Embryonic facial prominence (tissue), 1 donor: ENCODE data around the gene SLC19A1.

Experiments
- DNase-seq: peaks from one replicate; pipeline ENCODE4 v3.0.0-alpha.2; 2016; ENCODE audit errors: extremely low spot score

SLC19A1 gene

DNA sequence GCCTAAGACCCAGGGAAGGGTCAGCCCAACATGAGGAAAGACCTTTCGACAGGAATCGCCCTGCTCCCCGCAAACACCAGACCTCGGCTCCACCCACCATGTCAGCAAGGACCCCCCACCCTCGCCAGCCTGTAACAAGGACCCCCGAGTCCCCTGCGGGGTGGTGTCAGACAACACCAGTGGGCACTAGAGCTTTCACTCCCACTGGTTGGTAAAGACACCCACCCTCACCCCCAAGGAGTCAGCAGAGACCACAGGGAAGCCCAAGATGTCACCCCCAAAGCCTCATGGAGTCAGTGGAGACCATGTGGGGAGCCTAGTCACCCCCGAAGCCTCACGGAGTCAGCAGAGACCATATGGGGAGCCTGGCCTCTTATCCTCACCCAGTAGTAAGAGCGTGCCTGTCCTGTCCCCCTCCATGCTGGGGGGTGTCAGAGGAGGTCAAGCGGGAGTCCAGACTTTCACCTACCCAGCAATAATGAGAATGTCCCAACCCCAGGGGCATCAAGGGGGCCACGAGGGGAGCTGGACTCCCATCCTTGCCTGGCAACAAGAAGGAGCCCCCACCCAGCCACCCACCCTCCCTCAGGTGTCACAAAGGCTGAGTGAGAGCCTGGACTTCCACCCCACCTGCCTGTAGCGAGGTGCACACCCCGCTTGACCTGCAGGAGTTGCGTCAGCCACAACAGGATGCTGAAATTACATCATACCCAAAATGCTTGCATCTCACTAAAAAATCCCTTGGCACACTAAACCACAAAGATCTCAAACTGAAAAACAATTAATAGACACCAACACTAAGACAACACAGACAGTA lies 24.8 kb downstream of the SLC19A1 start:
- DNase-seq, result no peak

GRCh38 chr21:45516671-45517151 lies 25.5 kb downstream of the SLC19A1 start:
- DNase-seq, result no peak

- no peak for DNase-seq
Measured at GRCh38 chr21:45516071-45516670, 26.1 kb downstream of the SLC19A1 start.

GRCh38 chr21:45515241-45516061 lies 26.8 kb downstream of the SLC19A1 start:
- no peak for DNase-seq

DNA sequence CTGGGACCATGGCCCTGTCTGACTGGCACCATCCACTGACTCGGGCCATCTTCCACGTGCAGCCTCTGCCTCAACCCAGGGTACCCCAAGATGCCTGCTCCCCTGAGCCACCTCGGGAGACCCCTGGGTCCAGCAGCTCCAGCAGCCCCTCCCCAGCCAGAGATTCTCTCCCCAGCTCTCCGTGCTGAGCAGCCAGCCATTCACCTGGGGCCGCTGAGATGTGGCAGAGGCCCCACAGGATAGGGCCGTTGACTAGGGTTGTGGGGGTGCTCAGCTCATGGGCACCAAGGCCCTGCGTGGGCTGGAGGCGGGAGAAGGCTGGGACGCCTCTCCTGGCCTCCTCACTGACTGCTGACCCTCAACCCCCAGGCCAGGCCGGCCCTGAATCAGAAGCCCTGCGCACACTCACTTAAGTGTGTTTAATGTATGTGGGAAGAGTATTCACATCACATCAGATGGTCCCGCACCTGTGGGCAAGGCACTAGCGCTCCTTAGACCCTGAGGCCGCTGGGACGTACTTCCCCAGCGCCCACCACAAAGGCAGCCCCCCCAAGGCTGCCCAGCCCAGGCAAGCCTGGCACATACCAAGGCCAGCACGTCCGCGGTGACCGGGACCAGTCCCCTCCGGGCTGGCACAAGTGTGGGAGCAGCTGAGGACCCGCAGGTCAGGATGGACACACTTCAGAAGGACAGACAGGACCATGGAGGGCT lies 27.8 kb downstream of the SLC19A1 start:
- DNase-seq, result no peak

- no peak for DNase-seq
Measured at GRCh38 chr21:45513741-45514310, 28.4 kb downstream of the SLC19A1 start.

DNA sequence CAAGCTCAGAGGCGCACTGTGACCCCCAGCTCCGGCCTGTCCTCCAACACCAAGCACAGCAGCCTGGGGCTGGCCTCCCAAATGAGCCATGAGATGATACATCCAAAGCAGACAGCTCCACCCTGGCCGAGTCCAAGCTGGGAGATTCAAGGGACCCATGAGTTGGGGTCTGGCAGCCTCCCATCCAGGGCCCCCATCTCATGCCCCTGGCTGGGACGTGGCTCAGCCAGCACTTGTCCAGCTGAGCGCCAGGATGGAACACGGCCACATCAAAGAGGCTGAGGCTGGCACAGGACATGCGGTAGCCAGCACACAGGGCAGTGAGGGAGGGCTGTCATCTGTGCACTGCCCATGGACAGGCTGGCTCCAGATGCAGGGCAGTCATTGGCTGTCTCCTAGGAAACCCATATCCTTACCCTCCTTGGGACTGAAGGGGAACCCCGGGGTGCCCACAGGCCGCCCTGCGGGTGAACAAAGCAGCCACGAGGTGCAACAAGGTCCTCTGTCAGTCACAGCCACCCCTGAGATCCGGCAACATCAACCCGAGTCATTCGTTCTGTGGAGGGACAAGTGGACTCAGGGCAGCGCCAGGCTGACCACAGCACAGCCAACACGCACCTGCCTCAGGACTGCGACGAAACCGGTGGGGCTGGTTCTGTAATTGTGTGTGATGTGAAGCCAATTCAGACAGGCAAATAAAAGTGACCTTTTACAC lies 29.1 kb downstream of the SLC19A1 start:
- DNase-seq, result no peak

DNA sequence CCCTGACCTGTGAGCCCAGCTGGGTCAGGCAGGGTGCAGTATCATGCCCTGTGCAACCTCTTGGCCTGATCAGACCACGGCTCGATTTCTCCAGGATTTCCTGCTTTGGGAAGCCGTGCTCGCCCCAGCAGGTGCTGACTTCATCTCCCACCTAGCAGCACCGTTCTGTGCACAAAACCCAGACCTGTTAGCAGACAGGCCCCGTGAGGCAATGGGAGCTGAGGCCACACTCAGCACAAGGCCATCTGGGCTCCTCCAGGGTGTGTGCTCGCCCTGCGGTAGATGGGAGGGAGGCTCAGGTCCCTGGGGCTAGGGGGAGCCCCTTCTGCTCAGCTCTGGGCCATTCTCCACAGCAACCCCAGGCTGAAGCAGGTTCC lies 29.6 kb downstream of the SLC19A1 start:
- no peak for DNase-seq

DNA sequence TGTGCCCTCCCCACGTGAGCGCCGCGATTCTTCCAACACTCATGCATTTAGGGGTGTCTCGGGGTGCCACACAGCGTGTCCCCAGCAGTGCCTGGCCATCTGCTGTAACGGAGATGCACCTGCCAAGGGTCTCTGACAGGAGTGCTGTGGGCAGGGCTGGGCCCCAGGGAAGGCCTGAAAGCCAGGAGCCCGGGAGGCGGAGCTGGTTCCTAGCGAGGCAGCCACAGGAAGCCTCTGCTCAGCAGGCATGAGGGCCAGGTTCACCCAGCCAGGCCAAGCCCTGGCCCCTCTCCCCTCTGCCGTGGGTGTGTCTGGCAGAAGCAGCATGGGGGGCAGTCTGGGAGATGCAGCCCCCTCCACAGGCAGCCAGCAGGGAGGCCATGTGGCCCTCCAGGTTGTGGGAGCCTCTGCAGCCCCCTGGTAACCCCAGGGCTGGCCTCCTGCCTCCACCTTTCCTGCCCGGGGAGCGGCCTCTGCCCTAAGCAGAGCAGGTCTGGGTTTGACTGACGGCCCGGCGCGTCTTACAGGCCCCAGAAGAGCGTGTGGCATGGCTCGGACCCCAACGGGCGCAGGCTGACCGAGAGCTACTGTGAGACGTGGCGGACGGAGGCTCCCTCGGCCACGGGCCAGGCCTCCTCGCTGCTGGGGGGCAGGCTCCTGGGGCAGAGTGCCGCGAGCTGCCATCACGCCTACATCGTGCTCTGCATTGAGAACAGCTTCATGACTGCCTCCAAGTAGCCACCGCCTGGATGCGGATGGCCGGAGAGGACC lies 30.4 kb downstream of the SLC19A1 start:
- no peak for DNase-seq

GRCh38 chr21:45511007-45511406 lies 31.2 kb downstream of the SLC19A1 start:
- no peak for DNase-seq

GRCh38 chr21:45510466-45510955 lies 31.7 kb downstream of the SLC19A1 start:
- no peak for DNase-seq

DNA sequence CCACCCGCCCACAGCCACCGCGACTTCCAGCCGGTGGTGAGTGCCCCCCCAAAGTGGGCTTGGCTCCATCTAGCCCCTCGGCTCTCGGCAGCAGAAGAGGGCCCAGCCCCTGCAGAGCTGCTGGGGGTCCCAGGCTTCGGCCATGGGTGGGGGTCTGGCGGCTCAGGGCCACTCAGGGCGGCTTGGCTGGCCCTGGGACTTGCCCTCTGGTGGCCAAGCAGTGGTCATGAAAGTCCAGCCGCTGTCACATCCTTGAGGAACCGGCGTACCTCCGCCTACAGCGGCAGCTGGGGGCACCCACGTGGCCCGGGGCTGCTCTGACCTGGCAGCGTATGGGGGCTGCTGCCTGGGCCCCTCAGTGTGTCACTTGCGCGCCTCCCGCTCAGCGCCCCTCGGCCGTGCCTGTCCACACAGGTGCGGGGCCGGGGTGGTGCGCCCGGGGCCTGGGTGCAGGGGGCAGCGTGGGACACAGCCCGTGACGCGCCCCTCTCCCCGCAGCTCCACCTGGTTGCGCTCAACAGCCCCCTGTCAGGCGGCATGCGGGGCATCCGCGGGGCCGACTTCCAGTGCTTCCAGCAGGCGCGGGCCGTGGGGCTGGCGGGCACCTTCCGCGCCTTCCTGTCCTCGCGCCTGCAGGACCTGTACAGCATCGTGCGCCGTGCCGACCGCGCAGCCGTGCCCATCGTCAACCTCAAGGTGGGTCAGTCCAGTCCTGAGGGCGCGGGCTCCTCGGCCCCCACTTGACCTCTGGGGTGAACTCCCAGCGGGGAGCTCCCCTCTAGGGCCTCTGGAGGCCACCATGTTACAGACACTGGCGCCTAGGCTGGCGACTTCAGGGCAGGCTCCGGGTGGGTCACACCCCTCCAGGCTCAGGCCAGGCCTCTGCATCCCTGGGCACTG lies 32.4 kb downstream of the SLC19A1 start:
- no peak for DNase-seq

GRCh38 chr21:45508607-45509565 lies 33.4 kb downstream of the SLC19A1 start:
- DNase-seq, result no peak

DNA sequence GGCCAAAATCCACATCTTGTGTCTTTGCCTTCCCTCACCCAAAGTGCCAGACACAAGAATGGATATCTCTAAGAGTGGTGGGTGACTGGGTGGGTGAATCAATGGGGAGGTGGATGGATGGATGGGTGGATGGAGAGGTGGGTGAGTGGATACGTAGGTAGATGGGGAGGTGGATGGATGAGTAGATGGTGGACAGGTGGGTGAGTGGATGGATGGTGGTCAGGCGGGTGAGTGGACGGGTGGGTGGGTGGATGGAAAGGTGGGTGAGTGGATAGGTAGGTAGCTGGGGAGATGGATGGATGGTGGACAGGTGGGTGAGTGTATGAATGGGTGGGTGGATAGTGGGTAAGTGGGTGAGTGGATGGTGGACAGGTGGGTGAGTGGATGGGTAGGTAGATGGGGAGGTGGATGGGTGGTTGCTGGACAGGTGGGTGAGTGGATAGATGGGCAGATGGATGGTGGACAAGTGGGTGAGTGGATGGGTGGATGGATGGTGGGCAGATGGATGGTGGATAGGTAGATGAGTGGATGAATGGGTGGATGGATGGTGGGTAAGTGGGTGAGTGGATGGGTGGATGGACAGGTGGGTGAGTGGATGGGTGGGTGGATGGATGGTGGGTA lies 34.2 kb downstream of the SLC19A1 start:
- no peak for DNase-seq

DNA sequence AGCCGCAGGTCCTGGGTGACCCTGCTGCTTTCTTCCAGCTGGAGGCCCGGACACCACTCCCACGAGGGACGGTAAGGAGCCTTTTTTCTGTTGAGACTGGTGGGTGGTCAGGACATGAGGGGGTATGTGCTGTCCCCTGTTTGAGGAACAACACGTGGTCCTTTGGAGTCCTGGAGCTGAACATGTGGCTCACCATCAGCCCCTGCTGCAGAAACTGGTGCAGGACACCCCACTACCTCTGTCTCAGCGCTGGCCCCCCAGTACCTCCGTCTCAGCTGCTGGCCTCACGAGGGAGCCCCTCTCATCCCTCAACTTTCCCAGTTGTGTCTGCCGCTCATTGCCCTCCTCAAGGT lies 34.7 kb downstream of the SLC19A1 start:
- no peak for DNase-seq

DNA sequence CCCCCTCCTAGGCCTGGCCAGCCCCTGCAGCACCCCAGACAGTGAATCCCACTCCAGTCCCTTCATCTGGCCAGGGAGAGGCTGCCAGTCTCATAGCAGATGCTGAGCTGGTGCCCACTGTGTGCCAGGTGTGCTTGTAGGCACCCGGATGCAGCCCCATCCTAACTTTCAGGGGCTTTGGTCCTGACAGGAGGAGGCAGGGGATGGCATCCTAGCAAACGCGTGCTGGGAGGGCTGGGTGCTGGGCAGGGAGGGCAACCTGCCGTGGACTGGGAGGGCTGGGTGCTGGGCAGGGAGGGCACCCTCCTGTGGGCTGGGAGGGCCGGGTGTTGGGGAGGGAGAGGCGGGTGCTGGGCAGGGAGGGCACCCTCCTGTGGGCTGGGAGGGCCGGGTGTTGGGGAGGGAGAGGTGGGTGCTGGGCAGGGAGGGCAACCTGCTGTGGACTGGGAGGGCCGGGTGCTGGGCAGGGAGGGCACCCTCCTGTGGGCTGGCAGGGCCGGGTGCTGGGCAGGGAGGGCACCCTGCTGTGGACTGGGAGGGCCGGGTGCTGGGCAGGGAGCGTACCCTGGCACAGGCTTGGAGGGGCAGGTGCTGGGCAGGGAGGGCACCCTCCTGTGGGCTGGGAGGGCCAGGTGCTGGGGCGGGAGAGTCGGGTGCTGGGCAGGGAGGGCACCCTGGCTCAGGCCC lies 35.3 kb downstream of the SLC19A1 start:
- DNase-seq, result no peak
